Stimulated activated naive CD4-positive, alpha-beta T cell treated with Interleukin-2 at 50 U/mL for 16 hours (primary cell): Measurements from ENCODE around the gene IL32.

ENCODE experiments used
- DNase-seq: peaks from one replicate; lab custom pipeline; 2025; lab: John Stamatoyannopoulos, UW

The IL32 gene

DNA sequence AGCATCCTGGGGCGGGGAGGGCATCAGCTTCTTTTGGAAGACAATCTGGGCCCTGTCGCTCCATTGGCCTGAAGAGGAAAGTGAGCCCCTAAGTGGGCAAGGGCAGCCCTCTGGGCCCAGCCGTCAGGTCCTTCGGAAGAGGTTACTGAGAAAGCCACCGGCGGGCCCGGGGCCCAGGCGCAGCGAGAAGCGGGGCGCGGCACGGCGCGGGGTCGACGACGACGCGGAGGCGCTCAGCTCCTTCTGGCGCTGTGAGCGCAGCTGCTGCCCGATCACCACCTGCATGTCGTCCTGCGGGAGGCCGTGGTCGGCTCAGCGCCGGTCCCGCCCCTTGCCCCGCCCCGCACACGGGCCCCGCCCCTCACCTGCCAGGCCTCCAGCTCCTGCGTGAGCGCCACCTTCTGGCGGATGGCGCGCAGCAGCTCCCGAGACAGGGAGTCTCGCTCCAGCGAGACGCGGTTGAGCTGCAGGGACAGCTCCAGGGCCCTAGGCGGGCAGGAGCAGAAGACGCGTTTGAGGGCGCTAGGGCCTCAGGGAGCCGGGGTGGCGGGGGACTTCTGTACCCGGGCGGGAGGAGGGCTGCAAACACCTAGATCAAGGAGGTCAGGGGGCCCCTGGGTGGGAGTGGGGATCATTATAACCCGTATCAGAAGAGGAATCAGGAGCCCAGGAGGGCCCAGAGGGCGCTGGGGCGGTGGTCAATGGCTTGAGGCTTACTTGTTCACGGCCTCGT lies 37.3 kb upstream of the IL32 start:
- peak; percentile 82 for DNase-seq

GRCh38 chr16:3028716-3029319 lies 36.6 kb upstream of the IL32 start:
- no peak for DNase-seq

DNA sequence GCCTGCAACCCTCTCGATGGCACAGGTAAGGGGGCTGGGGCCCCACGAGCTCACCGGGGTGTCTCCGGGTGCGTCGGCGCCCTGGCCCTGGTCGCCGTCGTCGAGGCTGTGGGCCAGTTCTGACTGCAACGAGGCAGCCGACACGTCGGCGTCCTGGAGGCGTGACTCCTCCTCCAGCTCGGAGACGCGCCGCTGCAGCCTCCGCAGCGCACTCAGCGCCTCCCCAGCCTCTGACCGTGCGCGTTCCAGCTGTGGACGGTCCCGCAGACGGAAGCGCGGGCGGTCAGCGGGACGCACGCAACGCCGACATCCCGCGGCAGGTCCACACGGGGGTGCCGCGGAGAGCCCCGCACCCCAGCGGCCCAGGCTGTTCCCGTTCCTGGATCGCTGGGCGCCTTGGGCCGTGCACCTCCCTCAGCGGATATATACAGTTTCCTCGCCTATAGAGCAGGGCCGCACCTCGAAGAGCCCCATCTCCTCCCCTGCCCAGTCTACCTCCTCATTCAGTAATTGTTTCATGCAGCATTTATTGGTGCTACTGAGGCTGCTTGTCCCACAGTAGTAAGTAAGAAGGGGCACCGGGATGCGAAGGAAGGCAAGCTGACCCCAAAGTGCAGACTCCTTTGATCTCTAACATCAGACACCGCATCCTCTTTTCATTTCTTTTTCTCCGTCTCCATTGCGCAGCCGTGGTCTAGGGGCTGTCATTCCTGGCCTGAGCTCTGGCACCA lies 35.8 kb upstream of the IL32 start:
- DNase-seq, result peak; percentile 38

GRCh38 chr16:3030222-3031212 lies 34.9 kb upstream of the IL32 start:
- DNase-seq, result no peak

DNA sequence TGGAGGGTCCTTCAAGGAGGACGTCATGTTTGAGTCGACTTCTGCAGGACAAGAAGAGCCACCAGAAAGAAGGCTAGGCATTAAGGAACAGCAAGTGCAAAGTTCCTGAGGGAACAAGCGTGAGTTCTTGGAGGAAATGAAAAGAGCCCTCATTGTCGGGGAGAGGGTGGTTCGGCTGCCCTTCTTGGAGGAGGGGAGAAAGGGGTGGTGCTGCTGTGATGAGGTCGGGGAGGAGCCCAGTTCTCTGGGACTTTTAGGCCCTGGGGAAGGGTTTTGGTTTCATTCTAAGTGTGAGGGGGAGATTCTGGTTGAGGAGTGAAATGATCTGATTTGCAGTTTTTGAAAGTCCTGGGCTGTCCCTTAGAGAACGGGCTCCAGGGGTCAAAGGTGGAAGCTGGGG lies 32.8 kb upstream of the IL32 start:
- no peak for DNase-seq

DNA sequence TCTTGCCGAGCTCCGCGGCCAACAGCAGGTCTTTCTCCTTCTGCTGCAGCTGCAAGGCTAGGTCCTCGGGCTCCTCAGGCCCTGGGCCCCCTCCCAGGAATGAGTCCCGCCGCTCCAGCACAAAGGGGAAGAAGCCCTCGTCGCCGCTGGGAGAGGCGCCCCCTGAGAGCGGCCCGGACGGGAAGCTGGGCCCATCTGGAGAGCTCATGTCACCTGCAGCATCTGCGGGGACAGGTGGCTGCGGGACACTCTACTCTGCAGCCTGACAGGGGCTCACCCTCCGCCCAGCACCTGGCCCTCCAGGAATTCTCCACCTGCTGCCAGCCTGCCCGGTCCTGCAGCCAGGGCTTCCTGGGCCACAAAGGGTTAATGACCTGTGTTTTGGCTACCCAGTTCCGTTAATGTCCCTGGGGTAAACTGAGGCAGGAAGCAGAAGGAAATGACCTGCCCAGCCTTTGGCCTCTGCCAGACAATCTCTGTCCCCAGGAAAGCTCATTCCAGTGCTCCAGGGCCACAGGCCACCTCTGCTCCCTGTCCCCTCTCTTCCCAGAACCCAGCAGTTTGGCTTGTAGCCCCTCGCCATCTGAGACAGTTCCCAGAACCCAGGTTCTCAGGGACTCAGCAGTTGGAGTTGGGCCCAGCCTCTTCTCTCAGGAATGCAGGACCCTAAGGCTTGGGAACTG lies 30.0 kb upstream of the IL32 start:
- DNase-seq, result no peak

DNA sequence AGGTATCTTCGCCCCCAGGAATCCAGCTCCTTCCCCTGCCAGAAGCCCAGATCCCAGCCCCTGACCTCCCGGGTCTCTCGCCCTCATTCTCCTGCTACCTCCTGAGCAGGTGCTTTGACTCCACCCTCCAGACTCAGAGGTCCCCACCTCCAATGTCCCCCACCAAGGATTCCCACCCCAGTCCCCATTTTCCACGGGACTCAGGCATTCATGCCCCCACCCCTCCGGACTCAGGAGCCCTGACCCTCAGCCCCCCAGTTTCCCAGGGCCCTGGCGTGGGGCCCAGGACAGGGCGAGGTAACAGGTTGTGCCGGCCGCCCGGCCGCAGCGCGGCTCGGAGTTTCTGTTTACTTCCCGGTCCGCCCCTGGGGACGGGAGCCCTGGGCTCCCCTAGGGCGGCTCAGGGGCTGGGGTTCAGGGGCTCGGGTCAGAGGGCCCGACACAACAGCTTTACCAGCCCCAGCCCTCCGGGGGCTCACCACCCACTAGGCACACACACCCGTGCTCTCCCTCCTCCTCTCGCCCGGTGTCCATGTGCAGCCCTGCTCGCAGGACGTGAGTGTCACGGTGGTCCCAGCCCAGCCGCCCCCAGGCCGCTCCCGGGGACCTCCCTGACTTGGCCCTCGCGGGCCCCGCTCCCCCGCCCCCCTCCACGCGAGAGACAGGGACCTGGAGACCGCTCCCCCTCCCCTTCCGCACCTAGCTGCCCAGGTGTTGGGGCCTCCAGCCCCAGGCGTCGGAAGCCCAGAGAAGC lies 29.3 kb upstream of the IL32 start:
- DNase-seq, result no peak

DNA sequence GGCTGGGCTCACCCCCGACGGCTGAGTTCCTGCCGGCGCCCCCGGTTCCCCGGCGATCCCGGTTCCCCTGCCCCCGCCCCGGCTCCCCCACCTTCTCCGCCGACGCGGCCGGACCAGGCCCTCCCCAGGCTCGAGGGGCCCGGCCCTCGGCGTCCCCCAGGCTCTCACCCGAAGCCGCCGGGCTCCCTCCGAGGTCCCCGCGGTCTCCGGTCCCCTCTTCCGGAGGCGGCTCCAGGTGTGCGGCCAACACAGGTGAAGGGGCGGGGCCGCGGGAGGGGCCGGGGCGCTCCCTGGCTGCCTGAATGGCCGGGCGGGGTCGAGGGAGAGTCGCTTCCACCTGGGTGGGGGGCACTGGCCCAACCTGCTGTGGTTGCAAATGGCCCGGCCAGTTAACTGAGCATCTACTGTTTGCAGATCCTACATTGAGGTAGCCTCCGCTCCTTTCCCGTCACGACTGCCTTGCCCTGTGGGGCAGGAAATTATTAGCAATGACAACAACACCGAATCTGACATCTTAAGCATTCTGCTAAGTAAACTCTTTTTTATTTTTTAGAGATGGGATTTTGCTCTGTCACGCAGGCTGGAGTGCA lies 28.6 kb upstream of the IL32 start, which contains the start of gene BICDL2:
BICDL2 (minus strand) TSS at position 219 of the 590 bp plus-strand sequence. CDS start 1,448 bp downstream, outside the sequence.
- no peak for DNase-seq

DNA sequence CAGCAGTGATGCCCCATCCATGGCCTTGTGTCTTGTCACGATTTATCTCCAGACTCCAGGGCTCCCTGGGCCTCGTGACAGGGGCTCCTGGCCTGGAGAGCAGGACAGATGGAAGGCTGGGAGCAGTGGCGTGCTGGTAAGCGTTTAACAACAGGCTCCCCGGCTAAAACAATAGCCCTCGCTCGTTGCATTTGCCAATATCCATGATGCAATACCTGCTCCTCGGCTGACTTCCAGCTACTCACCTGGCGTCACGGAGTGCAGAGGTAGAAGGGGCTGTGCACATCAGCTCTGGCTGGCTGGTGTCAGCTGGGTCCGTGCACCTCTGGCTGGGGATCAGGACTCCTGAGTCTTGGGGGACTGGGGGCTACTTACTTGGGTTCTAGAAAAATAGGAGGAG lies 27.2 kb upstream of the IL32 start:
- no peak for DNase-seq

DNA sequence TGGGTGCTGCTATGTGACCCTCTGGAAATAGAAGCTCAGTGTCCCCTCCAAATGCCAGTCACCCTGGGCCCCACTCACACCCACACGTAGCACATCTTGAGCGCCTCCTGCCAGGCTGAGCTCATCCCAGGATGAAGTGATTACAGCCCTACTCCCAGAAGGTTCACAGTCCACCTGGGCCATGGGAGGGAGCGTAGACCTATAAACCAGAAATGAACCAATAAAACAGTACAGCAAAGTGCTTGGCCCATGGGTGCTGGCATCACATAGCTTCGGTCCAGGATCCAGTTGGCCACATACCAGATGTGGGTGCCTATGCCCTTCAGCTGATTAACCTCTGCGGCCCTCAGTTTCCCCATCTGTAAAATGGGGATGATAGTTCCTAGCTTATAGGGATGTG lies 26.5 kb upstream of the IL32 start:
- DNase-seq, result no peak

DNA sequence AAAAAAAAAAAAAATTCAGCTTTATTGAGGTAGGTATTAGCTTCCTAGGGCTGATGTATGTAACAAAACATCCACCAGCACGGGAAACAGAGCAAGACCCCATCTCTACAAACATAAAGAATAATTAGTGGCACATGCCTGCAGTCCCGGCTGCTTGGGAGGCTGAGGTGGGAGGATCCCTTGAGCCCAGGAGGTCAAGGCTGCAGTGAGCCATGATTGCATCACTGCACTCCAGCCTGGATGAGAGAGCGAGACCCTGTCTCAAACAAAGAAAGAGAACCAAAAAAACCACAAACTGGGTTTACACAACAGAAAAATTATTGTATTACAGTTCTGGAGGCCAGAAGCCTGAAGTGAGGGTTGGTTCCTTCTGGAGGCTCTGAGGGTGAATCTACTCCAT lies 23.1 kb upstream of the IL32 start:
- no peak for DNase-seq

DNA sequence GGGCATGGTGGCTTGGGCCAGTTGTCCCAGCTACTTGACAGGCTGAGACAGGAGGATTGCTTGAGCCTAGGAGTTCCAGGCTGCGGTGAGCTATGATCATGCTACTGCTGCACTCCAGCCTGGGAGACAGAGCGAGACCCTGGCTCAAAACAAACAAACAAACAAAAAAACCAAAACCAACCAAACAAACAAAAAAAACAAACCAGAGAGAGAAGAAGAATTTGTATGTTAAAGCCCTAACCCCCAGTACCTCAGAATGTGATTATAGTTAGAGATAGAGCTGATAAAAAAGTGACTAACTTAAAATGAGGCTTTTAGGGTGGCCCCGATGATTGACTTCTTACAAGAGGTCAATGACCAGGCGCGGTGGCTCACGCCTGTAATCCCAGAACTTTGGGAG lies 20.7 kb upstream of the IL32 start:
- no peak for DNase-seq

DNA sequence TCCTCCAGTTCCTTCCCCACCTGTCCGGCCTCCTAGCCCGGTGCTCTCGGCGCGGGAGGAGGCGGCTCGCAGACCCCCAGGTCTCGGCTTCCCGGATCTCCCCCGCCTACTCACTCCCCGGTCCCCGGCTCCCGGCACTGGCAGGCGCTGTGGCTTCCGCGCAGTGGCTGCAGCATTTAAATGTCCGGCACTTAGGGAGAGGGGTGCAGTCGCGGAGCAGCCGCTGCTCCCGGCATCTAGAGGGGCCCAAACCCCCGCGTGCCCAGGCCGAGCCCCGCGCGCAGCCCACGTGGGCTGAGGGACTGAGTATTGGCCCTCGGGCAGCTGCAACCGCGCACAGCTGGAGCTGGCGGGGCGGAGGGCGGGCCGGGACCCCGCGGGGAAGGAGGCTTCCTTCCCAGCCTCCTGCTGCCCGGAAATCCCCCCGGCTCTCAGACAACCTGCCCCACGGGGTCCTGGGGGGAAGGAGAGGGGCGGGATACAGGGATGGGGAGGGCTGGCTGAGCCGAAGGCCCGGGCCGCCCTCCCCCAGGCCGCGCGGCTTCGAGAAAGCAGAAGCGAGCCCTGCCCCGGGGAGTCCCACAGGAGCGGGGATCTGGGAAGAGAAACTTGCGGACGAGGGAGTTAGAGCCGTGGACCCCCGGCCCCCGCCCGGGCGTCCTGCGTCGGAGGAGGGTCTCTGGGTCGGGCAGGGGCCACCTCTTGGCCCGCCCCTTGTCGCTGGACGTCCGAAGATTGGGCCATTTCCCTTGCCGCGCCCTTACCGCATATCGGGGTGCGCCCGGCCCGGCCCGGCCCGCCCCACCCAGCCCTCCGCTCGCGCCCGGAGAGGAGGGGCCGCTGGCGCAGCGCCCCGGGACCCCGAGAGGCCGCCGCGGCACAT lies 19.4 kb upstream of the IL32 start, which contains the start of gene MMP25:
MMP25 (plus strand) TSS at position 804 of the 883 bp plus-strand sequence. CDS start 357 bp downstream, outside the sequence.
- DNase-seq, result no peak

GRCh38 chr16:3046641-3047386 lies 18.6 kb upstream of the IL32 start:
- DNase-seq, result no peak

GRCh38 chr16:3047387-3047720 lies 18.1 kb upstream of the IL32 start:
- no peak for DNase-seq

- DNase-seq, result no peak
Observed at GRCh38 chr16:3049921-3050481, 15.4 kb upstream of the IL32 start.

DNA sequence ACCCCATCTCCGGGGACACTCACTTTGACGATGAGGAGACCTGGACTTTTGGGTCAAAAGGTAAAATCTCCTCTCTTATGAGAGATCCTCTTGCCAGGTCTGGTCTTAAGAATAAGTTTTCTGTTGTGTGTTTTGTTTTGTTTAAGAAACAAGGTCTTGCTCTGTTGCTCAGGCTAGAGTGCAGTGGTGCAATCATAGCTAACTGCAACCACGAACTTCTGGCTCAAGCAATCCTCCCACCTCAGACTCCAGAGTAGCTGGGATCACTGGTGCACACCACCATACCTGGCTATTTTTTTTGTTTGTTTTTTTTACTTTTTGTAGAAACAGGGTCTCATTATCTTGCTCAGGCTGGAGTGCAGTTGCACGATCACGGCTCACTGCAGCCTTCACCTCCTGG lies 15.0 kb upstream of the IL32 start:
- DNase-seq, result no peak

- DNase-seq, result no peak
Observed at GRCh38 chr16:3051009-3051408, 14.4 kb upstream of the IL32 start.
